ENCODE measurements around the gene BCL11A.

DNA sequence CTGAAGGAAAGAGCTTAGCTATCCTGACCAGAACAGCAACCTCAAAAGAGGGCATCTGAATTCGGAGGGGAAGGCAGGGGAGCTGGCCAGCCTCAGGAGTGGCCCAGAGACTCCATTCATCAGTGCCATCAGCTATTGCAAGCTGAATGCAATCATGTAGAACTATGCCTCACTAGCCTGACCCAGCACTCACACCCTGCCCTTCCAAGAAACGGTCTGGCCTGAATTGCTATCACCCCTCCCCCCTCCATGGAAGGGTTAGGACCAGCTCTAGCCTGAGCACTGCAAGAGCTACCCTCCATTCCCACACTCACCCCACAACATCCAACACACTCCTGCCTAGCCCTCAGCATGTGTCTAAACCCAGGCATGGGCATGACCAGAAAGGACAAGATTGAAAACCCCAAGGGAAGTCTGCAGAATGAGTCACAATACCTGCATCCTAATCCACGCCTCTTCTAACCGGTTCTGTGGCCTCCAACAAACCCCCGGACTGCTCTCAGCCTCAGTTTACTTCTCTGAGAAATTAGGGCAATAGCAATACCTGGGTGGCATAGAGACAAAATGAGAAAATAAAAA, 120.3 kb downstream of the BCL11A start:
- TF ChIP-seq, protein P1, sequence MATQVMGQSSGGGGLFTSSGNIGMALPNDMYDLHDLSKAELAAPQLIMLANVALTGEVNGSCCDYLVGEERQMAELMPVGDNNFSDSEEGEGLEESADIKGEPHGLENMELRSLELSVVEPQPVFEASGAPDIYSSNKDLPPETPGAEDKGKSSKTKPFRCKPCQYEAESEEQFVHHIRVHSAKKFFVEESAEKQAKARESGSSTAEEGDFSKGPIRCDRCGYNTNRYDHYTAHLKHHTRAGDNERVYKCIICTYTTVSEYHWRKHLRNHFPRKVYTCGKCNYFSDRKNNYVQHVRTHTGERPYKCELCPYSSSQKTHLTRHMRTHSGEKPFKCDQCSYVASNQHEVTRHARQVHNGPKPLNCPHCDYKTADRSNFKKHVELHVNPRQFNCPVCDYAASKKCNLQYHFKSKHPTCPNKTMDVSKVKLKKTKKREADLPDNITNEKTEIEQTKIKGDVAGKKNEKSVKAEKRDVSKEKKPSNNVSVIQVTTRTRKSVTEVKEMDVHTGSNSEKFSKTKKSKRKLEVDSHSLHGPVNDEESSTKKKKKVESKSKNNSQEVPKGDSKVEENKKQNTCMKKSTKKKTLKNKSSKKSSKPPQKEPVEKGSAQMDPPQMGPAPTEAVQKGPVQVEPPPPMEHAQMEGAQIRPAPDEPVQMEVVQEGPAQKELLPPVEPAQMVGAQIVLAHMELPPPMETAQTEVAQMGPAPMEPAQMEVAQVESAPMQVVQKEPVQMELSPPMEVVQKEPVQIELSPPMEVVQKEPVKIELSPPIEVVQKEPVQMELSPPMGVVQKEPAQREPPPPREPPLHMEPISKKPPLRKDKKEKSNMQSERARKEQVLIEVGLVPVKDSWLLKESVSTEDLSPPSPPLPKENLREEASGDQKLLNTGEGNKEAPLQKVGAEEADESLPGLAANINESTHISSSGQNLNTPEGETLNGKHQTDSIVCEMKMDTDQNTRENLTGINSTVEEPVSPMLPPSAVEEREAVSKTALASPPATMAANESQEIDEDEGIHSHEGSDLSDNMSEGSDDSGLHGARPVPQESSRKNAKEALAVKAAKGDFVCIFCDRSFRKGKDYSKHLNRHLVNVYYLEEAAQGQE (IDR thresholded peaks at IDR 0.05; ENCODE audit: insufficient read depth in 1 of 2, low read depth in 2 of 2, low read length in 1 of 2) = no peak
- TF ChIP-seq CTCF (IDR thresholded peaks at IDR 0.05) = no peak
